Ovary (tissue), 9 donors: ENCODE measurements around the gene OR2S2. TPM values are rescaled to one million over a fixed set of nuclear protein-coding genes. Genes with fewer than 3 reads are reported as not detected.

Source experiments
- DNase-seq, 5 donors: peaks; one replicate each; pipeline ENCODE4 v3.0.0-alpha.2; 2019 to 2020
- H3K27ac ChIP-seq, 2 donors: fragments of 200-600 bp; one replicate each; pipeline versions ENCODE4 v1.5.1 to v1.8.0; 2019 to 2022
- H3K27me3 ChIP-seq: fragments of 200-600 bp; one replicate; pipeline ENCODE4 v1.8.0; 2022
- H3K36me3 ChIP-seq: fragments of 200-600 bp; sonication (generic); one replicate; pipeline ENCODE4 v1.5.1; 2019
- H3K4me1 ChIP-seq: one replicate; pipeline ENCODE4 v1.8.1; 2013; ENCODE audit warnings: mild to moderate bottlenecking, moderate library complexity; ENCODE audit not compliant: insufficient read depth
- H3K4me3 ChIP-seq: fragments of 200-600 bp; sonication (generic); one replicate; pipeline ENCODE4 v1.5.1; 2017
- H3K9me3 ChIP-seq, 2 donors: fragments of 200-600 bp in 1 of 2; sonication (generic) in 1 of 2; one replicate each; pipeline versions ENCODE4 v1.5.1 to v1.8.1; 2013 to 2019; ENCODE audit warnings: mild to moderate bottlenecking in 1 of 2, moderate library complexity in 1 of 2
- EP300 ChIP-seq: sonication (generic); formaldehyde crosslinking; IDR thresholded peaks from one replicate; pipeline ENCODE4 v1.6.1; 2017; ENCODE audit warnings: antibody characterized with exemption
- POLR2A ChIP-seq: fragments of 450-650 bp; IDR thresholded peaks from one replicate; pipeline ENCODE4 v1.6.1; 2017; ENCODE audit warnings: antibody characterized with exemption, mild to moderate bottlenecking, moderate library complexity
- WGBS, 3 donors: extraction: QIAGEN DNeasy Blood & Tissue Kit in 1 of 3; methylation state at CpG; one replicate each; pipeline versions ENCODE4 v1.1.5 to v1.1.7; 2013 to 2017; 5-methylcytosine and 5-hydroxymethylcytosine counted together
- intact Hi-C, 4 donors: fragments of 100-400 bp; cut with DNase I; formaldehyde crosslinking; loops; one replicate each; pipeline versions ENCODE4 v1.11.0 to v1.15.1; 2022 to 2023
- polyA plus RNA-seq, 2 donors: library from polyadenylated mRNA; stranded (reverse); fragments of 200-250 nt in 1 of 2; fragments of 350-450 nt in 1 of 2; fragmentation: Illumina TruSeq in 1 of 2; extraction: RNeasy Lipid Tissue Mini Kit (QIAGEN cat#74804) in 1 of 2; gene quantifications; one replicate each; pipeline ENCODE4 v1.2.3, GENCODE V29; 2013 to 2014
- total RNA-seq, 7 donors: library from RNA; depleted of rRNA in 2 of 7; stranded (reverse); fragments of >200 nt in 2 of 7; fragmentation: NEBNext Ultra II Directional in 3 of 7; extraction: Animal tissue kit (Norgen Biotek cat#: 25700) in 3 of 7; gene quantifications; one replicate each; pipeline versions ENCODE4 v1.1.0 to v1.2.4, GENCODE V29; 2016 to 2023
- TF ChIP-seq, protein P1 (sequence below), 3 donors: fragments of 450-650 bp in 2 of 3; fragments of 200-600 bp in 1 of 3; IDR thresholded peaks; one replicate each; pipeline versions ENCODE4 v1.5.1 to v1.8.0; 2016 to 2022; ENCODE audit warnings: antibody characterized with exemption in 3 of 3, mild to moderate bottlenecking in 1 of 3
- donor health status: DM: no; HTN: no; CAD: no; lungs with moderate emphysema.
- donor health status: DM: no; HTN: no; CAD: no.
- donor health status: Bipolar disorder and iron deficiency.
- donor health status: DM: yes; HTN: yes; CAD: no.
- donor health status: DM: no; HTN: no; CAD: no.
- donor health status: DM: yes; HTN: yes; CAD: no.

The OR2S2 gene
- total and polyA plus RNA-seq, 9 donors, result not detected

- no peaks in the 10 kb centered on the region for H3K27me3 ChIP-seq
- TF ChIP-seq, protein P1, sequence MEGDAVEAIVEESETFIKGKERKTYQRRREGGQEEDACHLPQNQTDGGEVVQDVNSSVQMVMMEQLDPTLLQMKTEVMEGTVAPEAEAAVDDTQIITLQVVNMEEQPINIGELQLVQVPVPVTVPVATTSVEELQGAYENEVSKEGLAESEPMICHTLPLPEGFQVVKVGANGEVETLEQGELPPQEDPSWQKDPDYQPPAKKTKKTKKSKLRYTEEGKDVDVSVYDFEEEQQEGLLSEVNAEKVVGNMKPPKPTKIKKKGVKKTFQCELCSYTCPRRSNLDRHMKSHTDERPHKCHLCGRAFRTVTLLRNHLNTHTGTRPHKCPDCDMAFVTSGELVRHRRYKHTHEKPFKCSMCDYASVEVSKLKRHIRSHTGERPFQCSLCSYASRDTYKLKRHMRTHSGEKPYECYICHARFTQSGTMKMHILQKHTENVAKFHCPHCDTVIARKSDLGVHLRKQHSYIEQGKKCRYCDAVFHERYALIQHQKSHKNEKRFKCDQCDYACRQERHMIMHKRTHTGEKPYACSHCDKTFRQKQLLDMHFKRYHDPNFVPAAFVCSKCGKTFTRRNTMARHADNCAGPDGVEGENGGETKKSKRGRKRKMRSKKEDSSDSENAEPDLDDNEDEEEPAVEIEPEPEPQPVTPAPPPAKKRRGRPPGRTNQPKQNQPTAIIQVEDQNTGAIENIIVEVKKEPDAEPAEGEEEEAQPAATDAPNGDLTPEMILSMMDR (IDR thresholded peaks at IDR 0.05), result no peak
- TF ChIP-seq EP300 (no peak), POLR2A (no peak)
- no peaks in the 10 kb centered on the region for H3K9me3 ChIP-seq
- H3K27ac ChIP-seq, result peak overlapping the region; percentile 85 to 86
- intact Hi-C loops, result loop anchor here in 2 of 4 donors (5.0 kb wide), 2 partner anchors 34 to 39 kb away; no protein-coding TSS in a partner anchor
- DNase-seq, result peak in 2 of 5 donors; percentile 42
- peaks cover 43% of the 10 kb centered on the region for H3K4me1 ChIP-seq
- 52 to 60% (median 59%) methylated on average over 9 of the region's 9 CpGs for WGBS, 3 donors
- H3K36me3 ChIP-seq, result no peaks in the 10 kb centered on the region
- no peak overlapping the region for H3K4me3 ChIP-seq
These were observed 49.3 kb downstream of the OR2S2 start for GRCh38 chr9:35908504-35909125.

DNA sequence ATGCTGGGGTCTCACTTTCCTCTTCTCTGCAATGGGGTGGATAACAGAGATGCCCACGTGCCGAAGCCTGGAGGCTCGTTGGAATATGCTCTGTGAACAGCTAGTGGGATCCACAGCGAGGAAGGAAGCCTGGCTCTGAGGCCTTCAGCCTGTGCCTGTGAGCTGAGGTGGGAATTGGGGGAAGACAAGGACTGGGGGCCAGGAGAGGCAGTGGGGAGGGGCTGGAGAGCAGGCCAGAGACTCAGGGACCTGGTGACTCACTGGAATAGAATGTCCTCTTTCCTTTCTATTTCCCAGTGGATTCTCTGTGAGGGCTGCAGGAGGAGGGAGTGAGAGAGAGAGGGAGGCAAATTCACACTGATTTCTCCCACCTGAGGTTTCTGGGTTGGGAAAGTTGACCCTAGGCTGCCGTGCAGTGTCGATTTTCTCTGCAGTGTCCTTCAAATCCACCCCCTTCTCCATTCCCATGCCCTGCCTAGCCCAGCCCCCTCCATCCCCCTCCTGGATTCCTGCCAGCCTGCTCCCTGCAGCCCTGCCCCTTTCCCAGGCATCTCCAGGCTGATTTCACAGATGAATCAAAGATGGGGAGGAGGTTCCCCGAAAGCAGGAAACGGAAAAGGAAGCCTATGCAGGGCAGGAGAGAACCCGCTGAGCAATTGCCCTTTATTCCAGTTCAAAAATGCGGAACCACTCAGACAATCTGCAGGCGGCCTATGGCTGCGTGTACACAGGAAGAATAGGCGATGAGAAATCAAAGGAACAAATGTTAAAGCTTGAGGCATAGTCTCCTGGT is 50.0 kb downstream of the OR2S2 start:
- intact Hi-C loops, result loop anchor here in 3 of 4 donors (2.0 to 5.0 kb wide), 3 partner anchors 34 to 39 kb away; no protein-coding TSS in a partner anchor
- Histone ChIP-seq H3K4me3 (no peak overlapping the region), H3K9me3 (no peaks in the 10 kb centered on the region), H3K27ac (peak overlapping the region; percentile 85 to 86), H3K27me3 (no peaks in the 10 kb centered on the region), H3K36me3 (no peaks in the 10 kb centered on the region), H3K4me1 (peaks cover 43% of the 10 kb centered on the region)
- WGBS, 3 donors, result 15 to 22% (median 15%) methylated on average over 13 of the region's 13 CpGs
- DNase-seq, result peak; percentile 80 to 88 (median 82)
- TF ChIP-seq EP300, result peak; percentile 43
- no peak for TF ChIP-seq POLR2A
- TF ChIP-seq, protein P1 (IDR thresholded peaks at IDR 0.05), result no peak

Other genes starting within 250 kb of the OR2S2 start
- 100 to 1,000 TPM; 106 to 344 (median 271) TPM for gene TLN1, start 226.0 kb downstream of the OR2S2 start, total RNA-seq
- 100 to 1,000 TPM; 124 to 292 TPM for gene TLN1, start 226.0 kb downstream of the OR2S2 start, polyA plus RNA-seq
- gene CREB3, start 225.5 kb downstream of the OR2S2 start, total RNA-seq, result 10 to 100 TPM; 31.2 to 41.5 (median 36.6) TPM
- gene CREB3, start 225.5 kb downstream of the OR2S2 start, polyA plus RNA-seq, result 10 to 100 TPM; 32.3 to 39.8 TPM
- 10 to 100 TPM; 35.1 to 73.2 (median 44.5) TPM for gene GBA2, start 208.9 kb downstream of the OR2S2 start, total RNA-seq
- 10 to 100 TPM; 27.8 to 54.7 TPM for gene GBA2, start 208.9 kb downstream of the OR2S2 start, polyA plus RNA-seq
- gene RGP1, start 208.9 kb downstream of the OR2S2 start, total RNA-seq, result 10 to 100 TPM in 6 of 7 donors, 1 to 10 TPM in 1; 9.4 to 32.3 (median 26.6) TPM
- gene RGP1, start 208.9 kb downstream of the OR2S2 start, polyA plus RNA-seq, result 10 to 100 TPM; 13.4 to 17.0 TPM
- gene MSMP, start 203.9 kb downstream of the OR2S2 start, total RNA-seq, result 1 to 10 TPM in 1 of 7 donors, under 1 TPM in 1, not detected in 5; 0.40 to 4.4 TPM
- under 1 TPM in 1 of 2 donors, not detected in 1; 0.41 TPM for gene MSMP, start 203.9 kb downstream of the OR2S2 start, polyA plus RNA-seq
- 10 to 100 TPM in 5 of 7 donors, 1 to 10 TPM in 2; 5.5 to 30.1 (median 18.0) TPM for gene NPR2, start 166.6 kb downstream of the OR2S2 start, total RNA-seq
- 10 to 100 TPM; 15.4 to 54.4 TPM for gene NPR2, start 166.6 kb downstream of the OR2S2 start, polyA plus RNA-seq
- gene SPAG8, start 145.9 kb downstream of the OR2S2 start, total RNA-seq, result 10 to 100 TPM in 1 of 7 donors, 1 to 10 TPM in 6; 2.1 to 28.1 (median 5.0) TPM
- 1 to 10 TPM; 2.1 to 3.0 TPM for gene SPAG8, start 145.9 kb downstream of the OR2S2 start, polyA plus RNA-seq
- gene HINT2, start 143.1 kb downstream of the OR2S2 start, total RNA-seq, result 10 to 100 TPM; 14.9 to 38.0 (median 24.9) TPM
- 10 to 100 TPM; 26.1 to 36.0 TPM for gene HINT2, start 143.1 kb downstream of the OR2S2 start, polyA plus RNA-seq
- not detected for gene FAM221B, start 129.4 kb downstream of the OR2S2 start, total RNA-seq
- not detected for gene FAM221B, start 129.4 kb downstream of the OR2S2 start, polyA plus RNA-seq
- gene TMEM8B, start 128.9 kb downstream of the OR2S2 start, total RNA-seq, result 10 to 100 TPM; 11.2 to 42.8 (median 37.0) TPM
- gene TMEM8B, start 128.9 kb downstream of the OR2S2 start, polyA plus RNA-seq, result 10 to 100 TPM; 17.2 to 20.6 TPM
- gene OR13J1, start 87.8 kb downstream of the OR2S2 start, total RNA-seq, result not detected
- not detected for gene OR13J1, start 87.8 kb downstream of the OR2S2 start, polyA plus RNA-seq
- 1 to 10 TPM in 5 of 7 donors, under 1 TPM in 1, not detected in 1; 0.48 to 8.1 (median 3.4) TPM for gene HRCT1, start 52.0 kb downstream of the OR2S2 start, total RNA-seq
- 1 to 10 TPM in 1 of 2 donors, under 1 TPM in 1; 0.90 to 1.1 TPM for gene HRCT1, start 52.0 kb downstream of the OR2S2 start, polyA plus RNA-seq
- 1 to 10 TPM in 5 of 7 donors, under 1 TPM in 2; 0.33 to 5.4 (median 2.0) TPM for gene SPAAR, start 48.7 kb downstream of the OR2S2 start, total RNA-seq
- gene SPAAR, start 48.7 kb downstream of the OR2S2 start, polyA plus RNA-seq, result 1 to 10 TPM; 1.4 to 2.3 TPM
- gene RECK, start 78.8 kb upstream of the OR2S2 start, total RNA-seq, result 10 to 100 TPM; 10.7 to 24.2 (median 16.8) TPM
- 10 to 100 TPM; 11.4 to 19.8 TPM for gene RECK, start 78.8 kb upstream of the OR2S2 start, polyA plus RNA-seq
- gene GLIPR2, start 178.6 kb upstream of the OR2S2 start, total RNA-seq, result 10 to 100 TPM in 6 of 7 donors, 1 to 10 TPM in 1; 8.3 to 30.9 (median 16.0) TPM
- 10 to 100 TPM; 13.6 to 34.6 TPM for gene GLIPR2, start 178.6 kb upstream of the OR2S2 start, polyA plus RNA-seq
- under 1 TPM in 3 of 7 donors, not detected in 4; 0.15 to 0.28 (median 0.27) TPM for gene CCIN, start 211.2 kb upstream of the OR2S2 start, total RNA-seq
- gene CCIN, start 211.2 kb upstream of the OR2S2 start, polyA plus RNA-seq, result under 1 TPM in 1 of 2 donors, not detected in 1; 0.33 TPM
- gene CLTA, start 232.8 kb upstream of the OR2S2 start, total RNA-seq, result 100 to 1,000 TPM; 170 to 223 (median 202) TPM
- 100 to 1,000 TPM; 242 to 243 TPM for gene CLTA, start 232.8 kb upstream of the OR2S2 start, polyA plus RNA-seq